ENCODE measurements around the gene KCNAB2.

Gene KCNAB2

DNA sequence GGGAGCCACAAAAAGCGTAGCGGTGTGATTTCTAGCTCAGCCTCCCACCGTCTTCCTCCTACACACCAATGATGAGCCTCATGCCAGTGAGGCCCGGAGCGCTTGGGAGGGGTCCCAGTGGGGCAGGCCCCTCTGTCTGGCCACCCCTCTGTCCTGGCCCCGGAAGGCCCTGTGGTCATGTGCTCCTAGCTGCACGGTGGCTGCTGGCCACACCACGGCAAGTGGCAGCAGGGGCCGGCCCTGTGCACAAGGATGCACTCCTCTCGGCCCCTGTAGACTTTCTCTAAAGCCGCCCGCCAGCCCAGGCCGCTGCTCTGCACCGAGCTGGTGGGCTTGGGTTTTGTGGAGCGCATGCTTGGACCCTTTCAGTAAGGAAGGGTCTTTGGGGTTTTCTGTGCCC is 53.6 kb downstream of the KCNAB2 start:
- no peak for FAIRE-seq

DNA sequence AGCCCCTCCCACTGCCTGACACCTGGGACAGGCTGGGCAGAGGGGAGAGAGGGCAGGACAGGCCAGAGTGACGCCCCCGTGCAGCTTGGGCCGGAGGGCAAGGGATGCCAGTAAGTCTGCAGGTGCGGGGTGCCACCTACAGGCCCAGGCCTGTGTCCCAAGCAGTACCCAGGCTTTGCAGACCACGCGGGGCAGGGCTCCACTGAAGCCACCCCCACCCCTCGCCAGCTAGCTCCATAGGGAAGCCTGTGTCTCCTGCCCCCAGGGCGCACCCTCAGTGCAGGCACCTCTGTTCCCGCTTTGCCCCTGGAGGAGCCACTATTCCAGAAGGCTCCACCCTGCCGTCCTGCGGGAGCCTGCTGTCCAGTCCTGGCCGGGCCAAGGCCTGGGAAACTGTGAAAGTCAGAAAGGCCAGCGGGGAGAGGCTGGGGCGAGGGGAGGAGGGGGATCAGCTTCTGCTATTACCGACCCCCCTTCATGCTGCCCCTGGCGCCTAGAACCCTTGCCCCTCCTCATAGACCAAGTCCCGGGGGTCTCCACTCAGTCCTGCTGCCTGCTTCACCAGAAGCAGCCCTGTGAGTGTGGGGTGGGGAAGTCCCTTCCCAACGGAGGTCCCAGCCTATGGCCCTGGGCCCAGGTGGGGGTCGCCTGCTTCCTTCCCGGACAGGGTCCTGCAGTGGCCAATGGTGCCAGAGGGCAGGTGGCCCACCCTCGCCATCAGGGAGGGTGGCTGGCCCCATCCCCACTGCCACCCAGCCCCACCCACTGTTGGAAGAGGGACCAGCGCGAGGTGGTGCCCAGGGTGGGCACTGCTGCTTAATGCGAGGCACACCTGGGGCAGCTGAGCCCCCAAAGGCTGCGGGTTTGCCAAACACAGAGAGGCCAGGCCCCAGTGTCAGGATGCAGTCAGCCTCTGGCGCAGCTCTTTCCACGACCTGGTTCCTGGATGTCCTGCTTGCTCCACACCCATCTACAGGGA is 54.4 kb downstream of the KCNAB2 start:
- FAIRE-seq: no peak

DNA sequence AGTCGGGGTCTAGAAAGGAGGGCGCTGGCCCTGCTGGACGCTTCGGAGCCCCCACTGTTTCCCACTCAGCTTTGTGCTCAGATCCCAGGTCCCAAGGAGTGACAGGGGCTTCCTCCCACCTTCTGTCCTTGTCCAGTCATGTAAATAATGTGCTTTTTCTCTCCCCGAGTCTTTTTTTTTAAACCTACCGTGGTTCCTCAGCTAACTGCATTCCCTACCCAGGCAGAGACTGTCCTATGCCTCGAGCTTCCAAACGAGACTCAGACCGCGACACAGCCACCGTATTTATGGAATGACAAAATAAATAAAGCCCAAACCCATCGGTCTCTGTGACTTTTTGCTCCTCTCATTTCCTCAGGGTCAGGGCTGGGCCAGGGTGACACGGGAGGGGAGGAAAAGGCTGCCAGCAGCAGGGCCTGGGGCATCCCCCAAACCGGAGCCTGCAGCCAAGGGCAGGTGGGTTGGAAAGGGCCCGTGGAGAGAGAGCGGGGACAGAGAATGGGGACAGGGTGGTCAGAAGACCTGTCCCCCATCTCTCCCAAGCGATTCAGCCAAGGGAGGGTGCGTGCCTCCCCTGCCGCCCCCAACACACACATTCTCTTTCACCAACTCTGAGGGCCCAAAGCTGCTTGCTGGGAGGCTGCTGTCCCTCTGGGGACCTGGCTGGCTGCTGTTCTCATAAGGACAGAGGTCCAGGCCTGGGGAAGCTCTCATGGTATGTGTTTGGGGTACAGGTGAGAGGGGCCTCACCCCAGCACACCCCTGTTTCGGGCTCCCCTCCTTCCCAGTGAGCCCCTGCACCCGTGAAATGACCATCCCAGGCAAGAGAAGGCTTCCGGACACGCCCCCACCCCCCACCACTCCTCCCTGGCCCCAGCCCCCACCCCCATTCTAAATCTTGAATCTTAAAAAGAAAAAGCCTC is 55.4 kb downstream of the KCNAB2 start:
- no peak for FAIRE-seq

DNA sequence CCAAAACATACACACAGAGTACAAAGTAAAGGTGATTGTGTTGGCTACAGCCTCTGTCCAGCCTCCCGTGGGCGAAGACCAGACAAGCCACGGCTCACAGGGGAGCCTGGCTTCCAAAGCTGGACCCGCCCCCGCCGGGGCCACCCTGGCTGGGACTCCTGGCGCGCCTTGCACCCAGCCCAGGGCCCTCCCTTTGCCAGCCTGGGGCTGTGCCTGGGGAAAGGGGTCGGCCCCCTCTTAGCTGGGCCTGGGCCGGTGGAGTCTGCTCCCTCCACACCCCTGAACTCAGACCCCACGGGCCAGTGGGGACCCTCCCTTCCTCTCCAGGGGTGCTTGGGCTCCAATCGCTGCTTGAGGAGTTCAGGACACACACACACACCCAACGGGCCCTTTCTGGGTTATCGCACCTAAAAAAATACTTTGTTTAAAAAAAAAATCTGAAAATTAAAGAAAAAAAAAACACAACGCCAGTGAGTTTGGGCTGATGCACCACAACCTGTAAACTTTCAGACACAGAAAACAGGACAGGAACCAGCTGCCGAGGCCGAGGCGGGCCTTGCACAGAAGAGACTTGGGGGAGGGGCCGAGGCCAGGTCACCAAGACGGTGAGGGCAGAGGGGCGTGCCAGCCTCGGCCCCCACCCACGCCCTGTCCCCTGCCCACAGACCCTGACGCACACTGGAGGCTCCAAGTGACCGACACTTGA is 56.3 kb downstream of the KCNAB2 start:
- FAIRE-seq: no peak

DNA sequence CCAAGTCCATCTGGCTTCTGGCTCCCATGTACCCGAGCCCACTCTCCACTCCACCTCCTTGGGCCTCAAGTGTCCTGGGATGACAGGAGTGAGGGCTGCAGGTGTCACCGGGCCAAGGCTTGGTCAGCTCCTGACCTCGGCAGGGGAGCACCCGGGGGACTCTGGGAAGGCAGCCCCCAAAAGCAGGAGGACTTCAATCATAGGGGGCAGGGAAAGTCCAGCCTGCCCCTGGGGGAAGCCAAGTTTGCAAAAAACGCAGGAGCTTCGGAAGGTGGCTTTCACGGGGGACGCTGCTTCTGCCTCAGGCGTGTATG is 56.8 kb downstream of the KCNAB2 start:
- no peak for FAIRE-seq

DNA sequence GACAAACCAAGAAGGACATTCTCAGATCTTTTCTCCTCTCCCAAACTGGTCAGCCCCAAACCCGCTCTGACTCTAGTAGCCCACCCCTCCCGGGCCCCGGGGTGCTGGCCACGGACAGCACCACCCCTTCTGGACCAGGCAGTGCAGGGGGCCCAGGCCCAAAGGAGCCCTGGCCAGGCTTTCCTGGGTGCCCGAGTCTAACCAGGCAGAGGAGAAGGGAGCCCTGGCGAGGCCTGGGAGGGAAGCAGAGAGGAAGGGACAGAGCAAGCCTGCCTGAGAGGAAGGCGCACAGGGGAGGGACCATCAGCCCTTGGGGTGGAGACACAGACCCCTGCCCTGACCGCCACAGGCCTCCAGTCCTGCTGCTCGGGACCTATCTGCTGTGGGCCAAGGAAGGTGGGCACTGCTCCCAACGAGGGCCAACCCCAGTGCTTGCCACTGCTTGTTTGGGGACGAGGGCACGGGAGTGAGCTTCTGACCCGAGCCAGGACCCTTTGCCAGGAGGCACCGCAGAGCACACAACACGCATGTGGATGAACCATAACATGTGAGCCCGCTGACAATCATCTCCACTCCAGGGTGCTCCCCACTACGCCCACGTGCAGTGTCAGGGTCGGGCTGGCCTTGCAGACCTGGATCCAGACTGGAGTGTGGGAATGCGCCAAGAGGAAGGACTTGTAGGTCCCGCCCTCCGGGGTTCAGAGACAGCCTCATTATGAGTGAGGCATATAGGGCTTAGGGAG is 57.6 kb downstream of the KCNAB2 start:
- no peak for FAIRE-seq

DNA sequence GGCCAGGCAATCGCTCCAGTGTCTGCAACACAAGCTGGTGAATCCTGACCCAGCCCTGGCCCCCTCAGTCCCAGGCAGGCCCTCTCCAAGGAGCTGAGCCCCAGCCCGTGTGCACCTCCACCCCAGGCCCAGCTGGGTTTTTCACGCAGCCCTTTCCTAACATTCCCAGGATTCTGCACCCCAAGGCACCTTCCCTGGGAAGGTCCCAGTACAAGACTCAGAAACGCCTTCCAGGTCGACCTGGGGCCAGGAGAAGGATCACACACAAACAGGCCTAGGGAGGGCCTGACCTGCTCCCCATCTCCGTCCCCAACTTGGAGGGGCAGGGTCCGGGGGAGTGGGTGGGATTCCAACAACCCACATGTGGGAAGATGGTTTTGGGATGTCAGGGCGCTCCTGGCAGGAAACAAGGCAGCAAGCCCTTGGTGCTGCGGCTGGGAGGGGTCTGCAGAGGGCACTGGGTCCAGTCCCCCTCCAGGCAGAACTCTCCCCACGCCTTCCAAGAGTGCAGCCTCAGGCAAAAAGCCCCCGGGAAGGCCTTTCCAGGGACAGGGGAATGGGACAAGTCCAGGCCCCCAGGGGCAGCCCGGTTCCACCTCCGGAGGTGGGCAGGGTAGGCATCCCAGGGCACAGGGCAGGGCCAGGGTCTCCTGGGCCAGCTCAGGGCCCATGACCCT is 58.3 kb downstream of the KCNAB2 start:
- no peak for FAIRE-seq

DNA sequence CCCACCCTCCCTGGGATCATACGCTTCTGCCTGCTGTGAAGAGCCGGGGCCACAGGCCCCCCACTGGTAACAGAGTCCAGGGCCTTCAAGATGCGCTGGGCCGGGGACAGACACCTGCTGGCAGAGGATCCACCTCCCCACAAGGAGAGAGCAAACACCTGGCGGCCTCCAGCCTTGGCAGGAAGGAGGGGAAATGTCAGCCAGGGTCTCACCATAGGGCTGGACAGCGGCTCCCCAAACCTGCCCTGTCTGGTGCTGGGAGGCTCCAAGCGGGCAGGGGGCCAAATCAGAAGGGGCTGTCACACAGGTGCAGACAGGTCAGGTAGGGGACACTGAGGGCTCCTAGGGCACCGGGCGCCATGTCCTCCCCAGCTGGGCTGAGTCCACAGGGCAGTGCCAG is 58.9 kb downstream of the KCNAB2 start:
- FAIRE-seq: no peak

DNA sequence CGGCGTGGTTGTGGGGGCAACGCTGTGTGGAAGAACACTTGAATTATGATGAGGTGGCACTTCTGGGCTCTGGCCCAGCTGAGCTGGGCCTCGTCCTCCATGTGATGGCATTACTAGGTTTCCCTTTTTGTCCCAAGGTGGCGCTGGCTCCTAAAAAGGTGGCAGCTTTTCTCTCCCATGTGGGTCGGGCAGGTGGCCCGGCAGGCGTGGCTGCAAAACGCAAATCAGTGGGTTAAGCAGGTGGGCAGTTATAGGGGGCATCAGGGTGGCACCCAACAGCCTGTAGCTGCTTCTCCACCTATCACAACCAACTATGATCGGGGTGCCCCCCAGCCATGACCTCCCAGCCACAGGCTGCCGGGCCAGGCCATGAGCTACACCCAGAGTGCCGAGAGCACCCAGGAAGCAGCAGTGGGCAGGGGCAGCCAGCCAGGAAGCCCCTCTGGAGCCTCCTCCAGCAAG is 59.6 kb downstream of the KCNAB2 start:
- FAIRE-seq: no peak

DNA sequence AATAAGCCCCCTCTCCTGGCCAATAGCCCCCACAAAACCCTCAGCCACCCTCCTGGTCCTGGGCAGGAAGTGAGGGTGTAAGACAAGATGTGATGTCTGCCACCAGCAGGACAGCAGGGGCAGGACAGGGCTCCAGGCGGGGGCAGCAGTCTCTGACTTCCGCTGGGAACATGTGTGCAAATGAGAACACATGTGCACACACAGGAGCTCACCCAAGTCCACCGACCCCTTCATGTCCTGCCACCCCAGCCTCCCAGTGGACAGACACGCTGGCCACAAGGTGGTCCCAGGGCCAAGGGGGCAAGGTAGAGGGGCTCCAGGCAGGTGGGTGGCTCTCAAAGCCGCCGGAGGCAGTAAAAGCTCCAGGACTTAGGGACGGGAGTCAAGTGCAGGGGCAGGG is 60.1 kb downstream of the KCNAB2 start:
- FAIRE-seq: no peak

DNA sequence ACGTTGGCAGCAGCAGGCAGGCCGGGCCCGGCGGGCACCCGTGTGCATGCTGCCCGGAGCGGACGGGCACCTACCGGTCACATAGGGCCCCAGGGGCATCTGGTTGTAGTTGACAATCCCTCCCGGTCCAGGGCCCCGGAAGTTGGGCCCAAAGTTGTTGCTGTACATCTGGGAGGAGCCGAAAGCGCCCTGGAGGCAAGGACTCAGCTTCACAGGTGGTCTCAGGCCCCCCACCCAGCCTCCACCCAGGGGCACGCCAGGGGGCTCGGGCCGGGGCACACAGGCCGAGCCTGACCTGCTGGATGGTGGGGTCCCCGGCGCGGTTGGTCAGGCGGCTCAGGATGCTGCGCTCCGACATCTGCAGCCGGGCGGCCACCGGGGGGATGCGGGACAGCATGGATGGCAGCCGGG is 60.6 kb downstream of the KCNAB2 start:
- FAIRE-seq: no peak

DNA sequence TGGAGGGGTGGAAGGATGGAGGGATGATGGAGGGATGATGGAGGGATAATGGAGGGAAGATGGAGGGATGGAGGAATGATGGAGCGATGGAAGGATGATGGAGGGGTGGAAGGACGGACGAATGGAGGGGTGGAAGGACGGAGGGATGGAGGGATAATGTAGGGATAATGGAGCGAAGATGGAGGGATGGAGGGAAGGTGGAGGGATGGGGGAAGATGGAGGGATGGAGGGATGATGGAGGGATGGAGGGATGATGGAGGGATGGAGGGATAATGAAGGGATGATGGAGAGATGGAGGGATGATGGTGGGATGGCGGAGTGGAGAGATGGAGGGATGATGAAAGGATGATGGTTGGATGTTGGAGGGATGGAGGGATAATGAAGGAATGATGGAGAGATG is 61.3 kb downstream of the KCNAB2 start:
- FAIRE-seq: no peak

DNA sequence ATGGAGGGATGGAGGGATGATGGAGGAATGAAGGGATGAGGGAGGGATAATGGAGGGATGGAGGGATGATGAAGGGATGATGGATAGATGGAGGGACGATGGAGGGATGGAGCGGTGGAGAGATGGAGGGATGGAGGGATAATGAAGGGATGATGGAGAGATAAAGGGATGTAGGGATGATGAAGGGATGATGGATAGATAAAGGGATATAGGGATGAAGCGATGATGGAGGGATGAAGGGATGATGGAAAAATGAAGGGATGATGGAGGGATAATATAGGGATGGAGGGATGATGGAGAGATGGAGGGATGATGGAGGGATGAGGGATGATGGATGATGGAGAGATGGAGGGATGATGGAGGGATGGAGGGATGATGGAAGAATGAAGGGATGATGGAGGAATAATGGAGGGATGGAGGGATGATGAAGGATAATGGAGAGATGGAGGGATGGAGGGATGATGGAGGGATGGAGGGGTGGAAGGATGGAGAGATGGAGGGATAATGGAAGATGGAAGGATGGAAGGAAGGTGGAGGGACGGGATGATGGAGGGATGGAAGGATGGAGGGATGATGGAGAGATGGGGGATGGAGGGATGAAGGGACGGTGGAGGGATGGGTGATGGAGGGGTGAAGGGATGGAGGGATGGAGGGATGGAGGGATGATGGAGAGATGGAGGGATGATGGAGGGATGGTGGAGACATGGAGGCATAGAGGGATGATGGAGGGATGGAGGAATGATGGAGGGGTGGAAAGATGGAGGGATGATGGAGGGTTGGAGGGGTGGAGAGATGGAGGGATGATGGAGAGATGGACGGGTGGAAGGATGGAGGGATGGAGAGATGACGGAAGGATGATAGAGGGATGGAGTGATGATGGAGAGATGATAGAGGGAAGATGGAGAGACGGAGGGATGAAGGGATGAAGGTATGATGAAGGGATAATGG is 62.0 kb downstream of the KCNAB2 start:
- FAIRE-seq: no peak

DNA sequence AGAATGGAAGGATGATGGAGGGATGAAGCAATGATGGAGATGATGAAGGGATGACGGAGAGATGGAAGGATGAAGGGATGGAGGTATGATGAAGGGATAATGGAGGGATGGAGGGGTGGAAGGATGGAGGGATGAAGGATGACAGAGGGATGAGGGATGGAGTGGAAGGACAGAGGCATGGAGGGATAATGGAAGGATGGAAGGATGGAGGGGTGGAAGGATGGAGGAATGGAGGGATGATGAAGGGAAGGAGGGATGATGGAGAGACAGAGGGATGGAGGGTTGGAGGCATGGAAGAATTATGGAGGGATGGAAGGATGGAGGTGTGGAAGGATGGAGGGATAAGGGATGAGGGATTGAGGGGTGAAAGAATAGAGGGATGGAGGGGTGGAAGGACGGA is 62.8 kb downstream of the KCNAB2 start:
- no peak for FAIRE-seq

DNA sequence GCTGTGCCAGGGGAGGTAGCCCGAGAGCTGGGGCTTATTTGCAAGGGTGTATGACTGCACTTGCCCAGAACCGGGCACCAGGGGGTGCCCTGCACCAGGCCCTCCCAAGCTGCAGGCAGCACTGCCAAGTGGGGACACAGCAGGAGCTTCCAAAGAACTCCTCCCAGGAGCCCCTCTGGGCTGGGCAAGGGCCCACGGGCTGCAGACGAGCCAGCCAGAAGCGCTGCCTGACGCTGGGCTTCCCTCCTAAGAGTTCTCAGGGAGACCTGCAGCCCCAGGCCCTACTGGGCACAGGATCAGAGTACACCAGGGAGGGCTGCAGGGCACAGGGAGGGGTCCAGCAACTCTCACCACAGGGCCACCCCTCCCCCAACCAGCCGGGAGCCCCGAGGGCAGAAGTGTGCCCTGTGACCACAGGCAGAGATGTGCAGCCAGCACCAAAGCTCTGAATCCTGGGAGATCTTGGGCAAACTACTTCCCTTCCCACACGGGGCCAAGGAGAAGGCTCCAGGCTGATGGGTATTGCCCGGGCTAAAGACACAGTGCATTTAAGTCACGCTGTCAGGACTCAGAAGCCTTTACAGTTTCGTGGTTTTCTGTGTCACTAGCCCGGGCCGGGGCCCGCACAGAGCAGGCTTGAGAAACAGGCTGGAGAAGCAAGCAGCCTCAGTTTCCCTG is 63.4 kb downstream of the KCNAB2 start:
- FAIRE-seq: no peak

DNA sequence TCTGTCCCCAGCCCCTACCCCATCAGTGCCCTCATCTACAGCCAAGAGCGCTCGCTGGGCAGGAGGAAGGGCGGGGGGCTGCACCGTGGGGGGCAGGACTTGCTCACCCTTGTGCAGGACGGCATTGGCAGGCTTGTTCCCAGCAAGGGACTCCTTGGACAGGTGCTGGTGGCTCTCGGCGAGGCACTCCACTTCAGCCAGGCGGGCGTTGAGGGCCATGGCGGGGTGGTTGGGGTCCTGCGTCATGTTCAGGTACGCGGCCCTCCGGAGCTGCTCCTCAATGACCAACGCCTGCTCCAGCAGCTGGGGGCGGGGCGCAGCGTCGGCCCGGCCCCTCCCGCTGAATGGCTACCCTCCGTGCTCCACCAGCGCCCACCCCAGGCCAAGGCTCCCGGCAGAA is 64.0 kb downstream of the KCNAB2 start:
- no peak for FAIRE-seq

DNA sequence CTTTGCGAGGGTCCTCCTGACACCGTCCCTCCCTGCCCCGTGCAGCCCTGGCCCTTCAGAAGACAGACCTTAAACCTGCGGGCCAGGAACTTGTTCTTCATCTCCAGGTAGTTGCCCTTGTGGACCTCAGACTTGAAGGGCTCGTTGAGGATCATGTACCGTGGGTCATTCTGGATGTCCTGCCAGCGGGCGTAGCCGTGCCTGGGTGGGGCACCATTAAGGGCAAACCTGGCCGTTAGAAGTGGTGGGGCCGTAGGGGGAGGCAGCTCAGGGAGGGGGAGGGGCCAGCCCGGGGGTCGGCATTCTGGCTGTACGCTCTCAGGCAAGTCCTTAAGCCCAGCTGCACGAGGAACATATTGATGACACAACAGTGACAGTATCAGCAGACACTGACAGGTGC is 64.6 kb downstream of the KCNAB2 start:
- FAIRE-seq: no peak

DNA sequence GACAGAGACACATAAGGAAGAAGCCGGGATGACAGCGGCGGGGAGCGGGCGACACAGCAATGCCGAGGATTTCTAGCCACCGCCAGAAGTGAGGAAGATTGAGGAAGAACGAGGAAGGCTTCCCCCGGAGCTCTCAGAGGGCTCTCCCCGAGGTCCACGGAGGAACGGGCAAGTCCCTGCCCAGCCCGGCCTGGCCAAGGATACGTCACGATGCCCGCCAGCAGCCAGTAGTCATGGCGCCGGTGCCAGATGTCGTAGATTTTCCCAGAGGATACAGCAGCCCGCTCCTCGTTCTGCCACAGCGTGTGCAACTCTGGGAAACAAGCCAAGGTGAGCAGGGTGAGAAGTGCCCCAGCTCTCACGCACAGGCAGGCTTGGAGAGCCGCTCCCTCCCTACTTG is 65.9 kb downstream of the KCNAB2 start:
- FAIRE-seq: no peak

DNA sequence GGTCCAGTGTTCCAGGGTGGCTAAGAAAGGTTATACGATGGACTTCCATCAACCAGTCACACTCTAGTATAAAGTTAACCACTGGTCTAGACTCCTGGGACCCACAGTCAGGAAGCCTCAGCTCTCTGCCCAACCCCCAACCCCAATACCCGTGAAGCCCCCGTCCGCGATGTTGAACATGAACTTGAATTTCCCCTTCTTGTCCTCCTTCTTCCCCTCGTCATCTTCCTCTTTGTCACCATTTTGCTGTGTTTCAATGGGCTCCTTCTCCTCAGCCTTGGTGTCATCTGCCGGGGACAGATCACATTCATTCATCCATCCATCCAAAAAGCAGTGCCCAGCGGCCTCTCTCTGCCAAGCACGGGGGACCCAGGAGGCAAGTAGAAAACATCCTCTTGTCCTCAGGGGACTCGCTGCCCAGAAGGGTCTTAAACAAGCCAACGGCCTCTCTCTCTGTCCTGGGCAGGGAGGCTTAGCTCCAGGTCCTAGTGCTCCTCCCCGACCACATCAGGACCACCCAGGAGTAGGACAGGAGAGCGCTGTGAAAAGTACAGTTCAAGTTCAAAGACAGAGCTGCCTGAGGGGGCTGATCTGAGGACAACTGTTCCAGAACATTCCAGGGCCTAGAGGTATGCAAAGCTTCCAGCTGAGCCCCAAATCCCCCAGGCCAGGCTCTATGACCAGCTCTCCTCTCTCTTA is 66.5 kb downstream of the KCNAB2 start:
- FAIRE-seq: no peak

DNA sequence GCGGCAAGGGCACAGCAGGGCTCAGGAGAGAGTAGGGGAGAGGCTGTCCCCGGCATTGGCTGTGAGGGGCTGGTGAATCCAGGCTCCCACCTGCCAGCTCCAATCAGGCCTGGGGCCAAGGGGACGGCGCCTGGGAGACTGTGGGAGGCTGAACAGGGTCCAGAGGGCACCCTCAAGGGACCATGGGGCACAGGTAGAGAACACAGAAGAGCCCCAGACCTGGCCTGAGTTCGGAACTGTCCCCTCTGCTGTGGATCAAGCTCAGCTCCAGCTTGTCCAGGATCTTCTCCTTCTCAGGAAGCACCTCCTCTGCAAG is 67.0 kb downstream of the KCNAB2 start:
- FAIRE-seq: no peak

Measured in G401.6 (cell line).